DND-41 (cell line): ENCODE data around the gene RGL4.

ENCODE experiments used
- ATAC-seq: fragments of 200-7000 bp; cut with Tn5 transposase; 3 replicates; pipeline ENCODE4 v1.9.1; 2021; ENCODE audit warnings: low read depth; ENCODE audit not compliant: insufficient read depth
- DNase-seq: peaks from one replicate; pipeline ENCODE4 v3.0.0-alpha.2; 2020
- H2AFZ ChIP-seq: 2 replicates; pipeline ENCODE4 v1.6.0; 2012; ENCODE audit warnings: low read depth, low read length
- H3K27ac ChIP-seq: 2 replicates; pipeline ENCODE4 v1.5.1; 2012; ENCODE audit warnings: low read length, inconsistent platforms
- H3K27me3 ChIP-seq: fragments of 200-600 bp; sonication (generic); 2 replicates; pipeline ENCODE4 v1.6.0; 2012; ENCODE audit warnings: low read length, mild to moderate bottlenecking, inconsistent platforms; ENCODE audit not compliant: insufficient read depth, poor library complexity
- H3K36me3 ChIP-seq: 2 replicates; pipeline ENCODE4 v1.5.1; 2012; ENCODE audit warnings: low read length, inconsistent platforms; ENCODE audit not compliant: insufficient read depth
- H3K4me1 ChIP-seq: 2 replicates; pipeline ENCODE4 v1.5.1; 2012; ENCODE audit warnings: mild to moderate bottlenecking, low read length; ENCODE audit not compliant: insufficient read depth
- H3K4me2 ChIP-seq: 2 replicates; pipeline ENCODE4 v1.6.0; 2012; ENCODE audit warnings: mild to moderate bottlenecking, moderate library complexity, low read length, inconsistent platforms; ENCODE audit not compliant: insufficient read depth
- H3K4me3 ChIP-seq, 2 experiments: fragments of 200-600 bp in 1 of 2; shearing (Covaris generic) in 1 of 2; 2 replicates each; pipeline ENCODE4 v1.5.1; 2012 to 2016; ENCODE audit warnings: inconsistent platforms in 2 of 2, low read length in 2 of 2, mild to moderate bottlenecking in 2 of 2, low read depth in 1 of 2, moderate library complexity in 1 of 2
- H3K79me2 ChIP-seq: 2 replicates; pipeline ENCODE4 v1.6.0; 2012; ENCODE audit warnings: low read length, inconsistent platforms; ENCODE audit not compliant: insufficient read depth
- H3K9ac ChIP-seq: 2 replicates; pipeline ENCODE4 v1.6.0; 2012; ENCODE audit warnings: low read depth, mild to moderate bottlenecking, inconsistent platforms, low read length, moderate library complexity
- H3K9me3 ChIP-seq: 2 replicates; pipeline ENCODE4 v1.5.1; 2012; ENCODE audit warnings: low read length, moderate library complexity, mild to moderate bottlenecking, inconsistent platforms; ENCODE audit not compliant: insufficient read depth, severe bottlenecking
- H4K20me1 ChIP-seq: 2 replicates; pipeline ENCODE4 v1.6.0; 2012; ENCODE audit warnings: low read length; ENCODE audit not compliant: insufficient read depth
- EZH2 ChIP-seq: IDR thresholded peaks from 3 replicates; pipeline ENCODE4 v1.6.1; 2012; ENCODE audit warnings: borderline replicate concordance, low read depth, mild to moderate bottlenecking, moderate library complexity, low read length, inconsistent platforms; ENCODE audit not compliant: severe bottlenecking
- TF ChIP-seq, protein P1 (sequence below): IDR thresholded peaks from 2 replicates; pipeline ENCODE4 v1.5.1; 2012; ENCODE audit warnings: borderline replicate concordance, low read length, moderate library complexity, mild to moderate bottlenecking; ENCODE audit not compliant: poor library complexity, severe bottlenecking; ENCODE audit errors: extremely low read depth

Gene RGL4

GRCh38 chr22:23695141-23695540 is 4.3 kb downstream of the RGL4 start:
- H3K4me1 ChIP-seq = peaks cover 42% of the 10 kb centered on the region
- H3K27me3 ChIP-seq = no peaks in the 10 kb centered on the region
- H3K36me3 ChIP-seq = peaks cover 73% of the 10 kb centered on the region
- H3K4me3 ChIP-seq = peak overlapping the region in 1 of 2 experiments; percentile 25; a peak in 1 of 4 replicates
- H2AFZ ChIP-seq = no peak overlapping the region
- H3K9ac ChIP-seq = peak overlapping the region; percentile 54
- H3K27ac ChIP-seq = peak overlapping the region; percentile 93
- no peak for DNase-seq
- no peak for ATAC-seq
- H3K79me2 ChIP-seq = peaks cover 27% of the 10 kb centered on the region
- peak overlapping the region; percentile 53 for H3K4me2 ChIP-seq
- H4K20me1 ChIP-seq = peaks cover 7% of the 10 kb centered on the region; the same call in 1 of the 2 replicates
- H3K9me3 ChIP-seq = no peaks in the 10 kb centered on the region
- TF ChIP-seq, protein P1, sequence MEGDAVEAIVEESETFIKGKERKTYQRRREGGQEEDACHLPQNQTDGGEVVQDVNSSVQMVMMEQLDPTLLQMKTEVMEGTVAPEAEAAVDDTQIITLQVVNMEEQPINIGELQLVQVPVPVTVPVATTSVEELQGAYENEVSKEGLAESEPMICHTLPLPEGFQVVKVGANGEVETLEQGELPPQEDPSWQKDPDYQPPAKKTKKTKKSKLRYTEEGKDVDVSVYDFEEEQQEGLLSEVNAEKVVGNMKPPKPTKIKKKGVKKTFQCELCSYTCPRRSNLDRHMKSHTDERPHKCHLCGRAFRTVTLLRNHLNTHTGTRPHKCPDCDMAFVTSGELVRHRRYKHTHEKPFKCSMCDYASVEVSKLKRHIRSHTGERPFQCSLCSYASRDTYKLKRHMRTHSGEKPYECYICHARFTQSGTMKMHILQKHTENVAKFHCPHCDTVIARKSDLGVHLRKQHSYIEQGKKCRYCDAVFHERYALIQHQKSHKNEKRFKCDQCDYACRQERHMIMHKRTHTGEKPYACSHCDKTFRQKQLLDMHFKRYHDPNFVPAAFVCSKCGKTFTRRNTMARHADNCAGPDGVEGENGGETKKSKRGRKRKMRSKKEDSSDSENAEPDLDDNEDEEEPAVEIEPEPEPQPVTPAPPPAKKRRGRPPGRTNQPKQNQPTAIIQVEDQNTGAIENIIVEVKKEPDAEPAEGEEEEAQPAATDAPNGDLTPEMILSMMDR = no peak
- TF ChIP-seq EZH2 = no peak

- Histone ChIP-seq H4K20me1 (peaks cover 7% of the 10 kb centered on the region; the same call in 1 of the 2 replicates), H3K4me2 (peak overlapping the region; percentile 53)
- TF ChIP-seq EZH2 = no peak
- TF ChIP-seq, protein P1 = no peak
Measured at GRCh38 chr22:23695571-23696325, 4.9 kb downstream of the RGL4 start.

GRCh38 chr22:23696326-23696851 is 5.6 kb downstream of the RGL4 start:
- Histone ChIP-seq H3K79me2 (peaks cover 38% of the 10 kb centered on the region), H3K4me1 (peaks cover 42% of the 10 kb centered on the region), H3K4me3 (0 out of 4 replicates have a peak overlapping the region, but pooled peaks of 1 of the 2 experiments have one; percentile 10), H3K36me3 (peaks cover 80% of the 10 kb centered on the region), H3K9me3 (no peaks in the 10 kb centered on the region), H3K27ac (peak overlapping the region; percentile 93), H3K4me2 (peak overlapping the region; percentile 53), H2AFZ (peak overlapping the region; percentile 58), H3K27me3 (no peaks in the 10 kb centered on the region), H3K9ac (peak overlapping the region; percentile 54), H4K20me1 (peaks cover 8% of the 10 kb centered on the region; the same call in 1 of the 2 replicates)
- DNase-seq (peak; percentile 93), ATAC-seq (peak; percentile 99)
- TF ChIP-seq, protein P1 = no peak
- TF ChIP-seq EZH2 = no peak

More at GRCh38 chr22:23695571-23696325, 4.9 kb downstream of the RGL4 start:
- peak overlapping the region; percentile 58 for H2AFZ ChIP-seq
- DNase-seq (no peak), ATAC-seq (no peak)
- H3K79me2 ChIP-seq = peaks cover 32% of the 10 kb centered on the region
- H3K4me3 ChIP-seq = peak overlapping the region in 1 of 2 experiments; percentile 25; a peak in 1 of 4 replicates
- peak overlapping the region; percentile 93 for H3K27ac ChIP-seq
- H3K36me3 ChIP-seq = peaks cover 74% of the 10 kb centered on the region
- H3K9ac ChIP-seq = peak overlapping the region; percentile 54
- peaks cover 42% of the 10 kb centered on the region for H3K4me1 ChIP-seq
- no peaks in the 10 kb centered on the region for H3K9me3 ChIP-seq
- no peaks in the 10 kb centered on the region for H3K27me3 ChIP-seq
